ENCODE measurements around the gene HIRA. TPM values are rescaled to one million over a fixed set of nuclear protein-coding genes. Genes with fewer than 3 reads are reported as not detected.
A peak's percentile ranks its signal among the peaks of the same experiment; 100 is the strongest.

HIRA gene
- total and polyA plus RNA-seq, 9 of the 15 experiments (the other 6 are each of a cell fraction or from before 2014, with no cell fraction given), result 0.96 to 132 (median 58.4) TPM

GRCh38 chr22:19385221-19385906 is 46.2 kb downstream of the HIRA start (continued):
- no peak for TF ChIP-seq DMBX1 (CRISPR knock-in tag; IDR thresholded peaks at IDR 0.05; ENCODE audit: borderline replicate concordance)
- TF ChIP-seq NR3C1 (CRISPR knock-in tag; IDR thresholded peaks at IDR 0.05), result no peak
- no peak for TF ChIP-seq TCF7 (IDR thresholded peaks at IDR 0.05; ENCODE audit: borderline replicate concordance)
- no peak for TF ChIP-seq ZC3H11A (IDR thresholded peaks at IDR 0.05; ENCODE audit: low read depth, low read length)
- TF ChIP-seq RBM39 (optimal IDR thresholded peaks at IDR 0.05; ENCODE audit: low read depth, low read length), result no peak
- TF ChIP-seq BRF1 (IDR thresholded peaks at IDR 0.05; ENCODE audit: borderline replicate concordance, extremely low read depth, insufficient read length), result no peak
- TF ChIP-seq ZNF507 (tag; conservative IDR thresholded peaks at IDR 0.05), result no peak
- TF ChIP-seq ZBTB1 (CRISPR knock-in tag; IDR thresholded peaks at IDR 0.05; ENCODE audit: borderline replicate concordance, low read depth), result no peak
- TF ChIP-seq GATAD2B (IDR thresholded peaks at IDR 0.05; ENCODE audit: borderline replicate concordance), result no peak
- no peak for TF ChIP-seq XRCC5 (IDR thresholded peaks at IDR 0.05; ENCODE audit: low read depth, low read length)
- TF ChIP-seq, protein P1, sequence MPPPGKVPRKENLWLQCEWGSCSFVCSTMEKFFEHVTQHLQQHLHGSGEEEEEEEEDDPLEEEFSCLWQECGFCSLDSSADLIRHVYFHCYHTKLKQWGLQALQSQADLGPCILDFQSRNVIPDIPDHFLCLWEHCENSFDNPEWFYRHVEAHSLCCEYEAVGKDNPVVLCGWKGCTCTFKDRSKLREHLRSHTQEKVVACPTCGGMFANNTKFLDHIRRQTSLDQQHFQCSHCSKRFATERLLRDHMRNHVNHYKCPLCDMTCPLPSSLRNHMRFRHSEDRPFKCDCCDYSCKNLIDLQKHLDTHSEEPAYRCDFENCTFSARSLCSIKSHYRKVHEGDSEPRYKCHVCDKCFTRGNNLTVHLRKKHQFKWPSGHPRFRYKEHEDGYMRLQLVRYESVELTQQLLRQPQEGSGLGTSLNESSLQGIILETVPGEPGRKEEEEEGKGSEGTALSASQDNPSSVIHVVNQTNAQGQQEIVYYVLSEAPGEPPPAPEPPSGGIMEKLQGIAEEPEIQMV (tag; conservative IDR thresholded peaks at IDR 0.05; ENCODE audit: low read depth), result no peak
- no peak for TF ChIP-seq CHD4 (IDR thresholded peaks at IDR 0.05; ENCODE audit: insufficient read depth, insufficient replicate concordance, low read depth, low read length, poor library complexity, severe bottlenecking)
- TF ChIP-seq ZNF445 (CRISPR knock-in tag; IDR thresholded peaks at IDR 0.05; ENCODE audit: low read depth), result no peak
- TF ChIP-seq MTF1 (CRISPR knock-in tag; IDR thresholded peaks at IDR 0.05; ENCODE audit: borderline replicate concordance), result 0 out of 2 replicates have a peak, but pooled peaks have one; percentile 46
- TF ChIP-seq ZNF232 (CRISPR knock-in tag; IDR thresholded peaks at IDR 0.05), result no peak
- no peak for TF ChIP-seq JUNB (CRISPR knock-in tag; conservative IDR thresholded peaks at IDR 0.05)
